Progenitor cell of endocrine pancreas (in vitro differentiated cells): ENCODE measurements around the gene SPOCK1. TPM values are rescaled to one million over a fixed set of nuclear protein-coding genes. Genes with fewer than 3 reads are reported as not detected.

ENCODE experiments used
- DNase-seq: peaks from one replicate; pipeline ENCODE4 v3.0.0; 2021; ENCODE audit warnings: low spot score; ENCODE audit not compliant: unreplicated experiment
- H3K27ac Mint-ChIP-seq: 2 replicates; pipeline ENCODE4 v1.8.0; 2021; ENCODE audit warnings: mild to moderate bottlenecking, moderate library complexity, mixed read lengths
- H3K27me3 Mint-ChIP-seq: 2 replicates; pipeline ENCODE4 v1.8.0; 2021; ENCODE audit warnings: mixed read lengths
- H3K36me3 Mint-ChIP-seq: 2 replicates; pipeline ENCODE4 v1.8.0; 2022; ENCODE audit warnings: mixed read lengths; ENCODE audit not compliant: insufficient read depth
- H3K4me1 Mint-ChIP-seq: 2 replicates; pipeline ENCODE4 v1.8.0; 2021; ENCODE audit warnings: low read depth, mixed read lengths
- H3K4me3 Mint-ChIP-seq: 2 replicates; pipeline ENCODE4 v1.8.0; 2021; ENCODE audit warnings: low read depth, mild to moderate bottlenecking, moderate library complexity, mixed read lengths
- H3K9me3 Mint-ChIP-seq: 2 replicates; pipeline ENCODE4 v1.8.0; 2021; ENCODE audit warnings: low read depth, mixed read lengths
- total RNA-seq: library from RNA; stranded (reverse); gene quantifications from 2 replicates; pipeline ENCODE4 v1.2.1, GENCODE V29; 2021
- TF ChIP-seq, protein P1 (sequence below): fragments of 200-600 bp; sonication (generic); IDR thresholded peaks from one replicate; pipeline ENCODE4 v1.5.0; 2021; ENCODE audit warnings: antibody characterized with exemption, mild to moderate bottlenecking; ENCODE audit not compliant: unreplicated experiment

Gene SPOCK1
- total RNA-seq, 1 donor from 2014 or later, result 41.4 TPM

DNA sequence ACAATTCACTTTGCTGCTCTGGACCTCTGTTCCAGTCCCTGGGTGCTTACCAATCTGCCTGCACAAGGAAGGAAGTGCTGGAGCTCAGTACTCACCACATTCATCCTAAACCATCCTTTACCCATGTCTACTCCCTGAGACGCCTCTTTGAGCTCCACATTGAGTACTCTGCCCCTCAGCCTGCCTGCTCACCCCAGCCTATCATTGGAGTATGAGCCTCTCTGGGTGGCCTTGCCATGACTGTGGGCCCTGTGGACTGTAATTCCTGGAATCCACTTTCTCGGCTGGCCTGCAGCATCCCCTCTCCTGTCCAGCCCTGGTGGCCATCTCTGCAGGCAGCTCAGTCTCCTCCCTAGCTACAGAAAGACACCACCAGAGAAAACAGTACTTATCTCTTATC, 428.6 kb downstream of the SPOCK1 start:
- Mint-ChIP-seq H3K9me3 (no peaks in the 10 kb centered on the region), H3K4me3 (no peak overlapping the region), H3K4me1 (peaks cover 11% of the 10 kb centered on the region), H3K27me3 (peaks cover 23% of the 10 kb centered on the region), H3K36me3 (no peaks in the 10 kb centered on the region), H3K27ac (no peak overlapping the region)
- no peak for DNase-seq
- TF ChIP-seq, protein P1, sequence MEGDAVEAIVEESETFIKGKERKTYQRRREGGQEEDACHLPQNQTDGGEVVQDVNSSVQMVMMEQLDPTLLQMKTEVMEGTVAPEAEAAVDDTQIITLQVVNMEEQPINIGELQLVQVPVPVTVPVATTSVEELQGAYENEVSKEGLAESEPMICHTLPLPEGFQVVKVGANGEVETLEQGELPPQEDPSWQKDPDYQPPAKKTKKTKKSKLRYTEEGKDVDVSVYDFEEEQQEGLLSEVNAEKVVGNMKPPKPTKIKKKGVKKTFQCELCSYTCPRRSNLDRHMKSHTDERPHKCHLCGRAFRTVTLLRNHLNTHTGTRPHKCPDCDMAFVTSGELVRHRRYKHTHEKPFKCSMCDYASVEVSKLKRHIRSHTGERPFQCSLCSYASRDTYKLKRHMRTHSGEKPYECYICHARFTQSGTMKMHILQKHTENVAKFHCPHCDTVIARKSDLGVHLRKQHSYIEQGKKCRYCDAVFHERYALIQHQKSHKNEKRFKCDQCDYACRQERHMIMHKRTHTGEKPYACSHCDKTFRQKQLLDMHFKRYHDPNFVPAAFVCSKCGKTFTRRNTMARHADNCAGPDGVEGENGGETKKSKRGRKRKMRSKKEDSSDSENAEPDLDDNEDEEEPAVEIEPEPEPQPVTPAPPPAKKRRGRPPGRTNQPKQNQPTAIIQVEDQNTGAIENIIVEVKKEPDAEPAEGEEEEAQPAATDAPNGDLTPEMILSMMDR, result no peak

DNA sequence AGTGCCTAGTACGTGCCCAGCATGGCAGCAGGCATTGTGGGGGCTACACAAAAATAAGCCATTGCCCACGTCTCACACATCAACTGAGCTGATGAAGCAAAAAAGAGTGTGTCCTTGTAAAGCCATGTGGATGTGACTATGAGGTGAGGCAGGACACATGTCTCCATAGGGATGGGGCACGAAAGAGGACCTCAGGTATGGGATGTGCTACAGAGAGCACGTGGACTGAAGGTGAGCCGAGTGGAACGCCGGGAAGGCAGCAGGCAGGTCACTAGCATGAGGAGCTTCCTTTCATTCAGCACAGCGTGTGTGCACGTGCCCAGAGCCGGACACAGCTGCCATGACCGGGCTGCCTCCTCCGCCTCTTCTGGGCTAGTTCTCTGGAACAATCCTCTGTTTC, 429.8 kb downstream of the SPOCK1 start:
- H3K4me1 Mint-ChIP-seq, result peaks cover 8% of the 10 kb centered on the region
- no peaks in the 10 kb centered on the region for H3K9me3 Mint-ChIP-seq
- DNase-seq, result no peak
- H3K27me3 Mint-ChIP-seq, result peaks cover 23% of the 10 kb centered on the region
- H3K36me3 Mint-ChIP-seq, result no peaks in the 10 kb centered on the region
- no peak overlapping the region for H3K27ac Mint-ChIP-seq
- H3K4me3 Mint-ChIP-seq, result no peak overlapping the region
- TF ChIP-seq, protein P1, result no peak

DNA sequence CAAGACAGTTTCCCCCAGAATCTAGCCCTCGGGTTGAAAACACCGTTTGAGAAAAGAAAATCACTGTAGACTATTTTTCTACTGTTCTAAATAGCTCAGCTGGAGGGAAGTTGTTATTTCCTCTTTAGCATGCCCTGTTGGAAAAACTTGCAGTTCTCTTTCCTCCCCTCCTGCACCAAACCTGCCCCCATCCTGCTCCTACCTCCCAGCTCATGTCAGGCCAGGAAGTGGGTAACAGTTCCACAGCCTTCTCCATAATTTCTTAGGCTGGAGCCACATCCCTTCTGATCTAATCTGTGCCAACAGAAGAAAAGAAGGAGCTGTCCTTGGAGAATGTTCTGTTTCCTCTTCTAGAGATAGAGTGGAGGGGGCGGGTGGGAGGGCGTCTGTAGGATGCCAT, 437.7 kb downstream of the SPOCK1 start:
- Mint-ChIP-seq H3K4me3 (no peak overlapping the region), H3K4me1 (peaks cover 3% of the 10 kb centered on the region), H3K27ac (no peak overlapping the region), H3K27me3 (peaks cover 3% of the 10 kb centered on the region), H3K36me3 (no peaks in the 10 kb centered on the region), H3K9me3 (no peaks in the 10 kb centered on the region)
- no peak for DNase-seq
- TF ChIP-seq, protein P1, result no peak

DNA sequence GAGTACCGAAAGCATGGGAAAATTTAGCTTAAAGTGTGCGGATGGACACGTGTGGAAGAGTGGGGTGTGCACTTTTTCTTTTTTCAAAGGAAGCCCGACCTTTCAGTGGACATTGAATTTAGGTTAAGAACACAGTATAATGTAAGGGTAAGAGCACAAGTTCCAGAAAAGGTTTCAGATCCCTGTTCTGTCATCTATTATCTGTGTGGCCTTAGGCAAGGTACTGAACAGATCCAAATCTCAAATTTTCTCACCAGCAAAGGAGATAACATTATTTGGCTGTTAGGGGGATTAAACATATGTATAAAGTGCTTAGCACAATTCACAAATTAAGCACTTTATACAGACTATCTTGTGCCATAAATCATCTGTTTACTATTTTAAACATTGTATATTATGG, 441.0 kb downstream of the SPOCK1 start:
- no peaks in the 10 kb centered on the region for H3K9me3 Mint-ChIP-seq
- H3K36me3 Mint-ChIP-seq, result no peaks in the 10 kb centered on the region
- no peak overlapping the region for H3K27ac Mint-ChIP-seq
- peaks cover 6% of the 10 kb centered on the region for H3K4me1 Mint-ChIP-seq
- H3K27me3 Mint-ChIP-seq, result peaks cover 3% of the 10 kb centered on the region
- H3K4me3 Mint-ChIP-seq, result no peak overlapping the region
- TF ChIP-seq, protein P1, result no peak
- no peak for DNase-seq

DNA sequence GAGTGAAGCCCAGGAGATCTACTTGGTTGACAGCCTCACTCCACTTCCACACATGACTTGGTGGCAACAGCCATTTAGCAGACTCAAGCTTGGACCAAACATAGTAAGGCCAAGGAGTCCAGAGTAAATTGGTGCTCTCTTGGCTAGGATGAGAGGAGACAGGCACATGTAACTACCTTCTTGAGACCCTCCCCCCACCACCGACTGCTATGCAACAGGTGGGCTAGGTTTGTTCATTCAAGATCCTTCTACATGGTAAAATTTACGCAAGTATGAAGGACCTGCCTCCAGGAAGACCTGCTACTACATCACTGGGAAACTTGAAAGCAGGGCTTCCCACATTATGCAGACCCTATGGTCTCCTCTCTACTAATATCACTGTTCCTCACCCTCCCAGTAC, 442.4 kb downstream of the SPOCK1 start:
- H3K4me3 Mint-ChIP-seq, result no peak overlapping the region

More for the DNA sequence above, 442.4 kb downstream of the SPOCK1 start:
- H3K36me3 Mint-ChIP-seq, result no peaks in the 10 kb centered on the region
- H3K4me1 Mint-ChIP-seq, result peaks cover 6% of the 10 kb centered on the region
- TF ChIP-seq, protein P1, result no peak
- no peak overlapping the region for H3K27ac Mint-ChIP-seq
- no peak for DNase-seq
- H3K27me3 Mint-ChIP-seq, result peaks cover 3% of the 10 kb centered on the region
- H3K9me3 Mint-ChIP-seq, result no peaks in the 10 kb centered on the region
